Caco-2 (cell line): ENCODE results near the gene UTF1. TPM values are rescaled to one million over a fixed set of nuclear protein-coding genes. Genes with fewer than 3 reads are reported as not detected.

ENCODE experiments used
- BruUV-seq: library from RNA; stranded (reverse); fragments of 400-500 nt; replicated peaks from 2 replicates; lab custom pipeline; 2021; lab: Mats Ljungman, UMichigan
- CTCF ChIA-PET: fragments of 300-600 bp; sonication (Branson Sonifier 250); formaldehyde crosslinking; loops from one replicate; lab custom pipeline; 2022; ENCODE audit warnings: antibody characterized with exemption; lab: Charles Lee
- POLR2A ChIA-PET: fragments of 300-600 bp; sonication (Branson Sonifier 250); formaldehyde crosslinking; loops from one replicate; lab custom pipeline; 2022; ENCODE audit warnings: antibody characterized with exemption; lab: Charles Lee
- DNase-seq, 2 experiments: peaks; one replicate each; pipeline versions ENCODE4 v3.0.0 to v3.0.0-alpha.2; 2020 to 2022
- H3K27me3 ChIP-seq: replicated peaks from 2 replicates; pipeline ENCODE4 v1.6.0; 2011; ENCODE audit warnings: low read length; ENCODE audit not compliant: control insufficient read depth, insufficient read depth
- H3K36me3 ChIP-seq: 2 replicates; pipeline ENCODE4 v1.5.1; 2011; ENCODE audit warnings: low read length; ENCODE audit not compliant: control insufficient read depth, insufficient read depth
- H3K4me1 ChIP-seq: fragments of 250-450 bp; sonication (Bioruptor Pico); 2 replicates; pipeline ENCODE4 v1.5.1; 2020; ENCODE audit warnings: mild to moderate bottlenecking
- H3K4me3 ChIP-seq: 2 replicates; pipeline ENCODE4 v1.5.1; 2011; ENCODE audit warnings: low read depth, mild to moderate bottlenecking, control low read depth, low read length
- H3K9me3 ChIP-seq: fragments of 250-450 bp; sonication (Bioruptor Pico); 2 replicates; pipeline ENCODE4 v1.5.1; 2020; ENCODE audit warnings: mild to moderate bottlenecking, moderate library complexity
- H3K27ac Mint-ChIP-seq: one replicate; pipeline ENCODE4 v1.8.0; 2022; ENCODE audit warnings: mixed read lengths; ENCODE audit not compliant: unreplicated experiment
- H3K27me3 Mint-ChIP-seq: one replicate; pipeline ENCODE4 v1.8.0; 2022; ENCODE audit warnings: mixed read lengths; ENCODE audit not compliant: insufficient read depth, unreplicated experiment
- H3K36me3 Mint-ChIP-seq: one replicate; pipeline ENCODE4 v1.8.0; 2022; ENCODE audit warnings: mild to moderate bottlenecking, mixed read lengths; ENCODE audit not compliant: insufficient read depth, unreplicated experiment
- H3K4me1 Mint-ChIP-seq: one replicate; pipeline ENCODE4 v1.8.0; 2022; ENCODE audit warnings: low read depth, mixed read lengths; ENCODE audit not compliant: unreplicated experiment
- H3K4me3 Mint-ChIP-seq: one replicate; pipeline ENCODE4 v1.8.0; 2022; ENCODE audit warnings: mild to moderate bottlenecking, moderate library complexity, mixed read lengths; ENCODE audit not compliant: unreplicated experiment
- H3K9me3 Mint-ChIP-seq: one replicate; pipeline ENCODE4 v1.8.0; 2022; ENCODE audit warnings: mixed read lengths; ENCODE audit not compliant: unreplicated experiment
- CTCF ChIP-seq, 2 experiments: fragments of 200-600 bp in 1 of 2; IDR thresholded peaks; 1 replicate in 1 of 2; 2 replicates in 1 of 2; pipeline versions ENCODE4 v1.5.1 to v1.8.0; 2011 to 2022; ENCODE audit warnings: antibody characterized with exemption in 1 of 2, control low read depth in 1 of 2, inconsistent platforms in 1 of 2, low read depth in 1 of 2, low read length in 1 of 2, mild to moderate bottlenecking in 1 of 2, moderate library complexity in 1 of 2; ENCODE audit not compliant: insufficient read depth in 1 of 2, severe bottlenecking in 1 of 2, unreplicated experiment in 1 of 2
- intact Hi-C: fragments of 100-400 bp; cut with micrococcal nuclease; formaldehyde crosslinking; loops from one replicate; pipeline ENCODE4 v1.10.0; 2022; ENCODE audit not compliant: unreplicated experiment
- total RNA-seq: library from RNA; stranded (reverse); gene quantifications from 2 replicates; pipeline ENCODE4 v1.2.3, GENCODE V29; 2022

UTF1 gene
- total RNA-seq, 1 experiment from 2014 or later = not detected

GRCh38 chr10:133266056-133266795 lies 36.2 kb downstream of the UTF1 start:
- Histone ChIP-seq H3K27me3 (no peaks in the 10 kb centered on the region), H3K36me3 (no peaks in the 10 kb centered on the region), H3K4me1 (peaks cover 13% of the 10 kb centered on the region), H3K4me3 (no peak overlapping the region), H3K9me3 (no peaks in the 10 kb centered on the region)
- Mint-ChIP-seq H3K36me3 (peaks cover 11% of the 10 kb centered on the region), H3K9me3 (no peaks in the 10 kb centered on the region), H3K27ac (no peak overlapping the region), H3K4me1 (no peaks in the 10 kb centered on the region), H3K4me3 (no peak overlapping the region), H3K27me3 (no peaks in the 10 kb centered on the region)
- no peak for TF ChIP-seq CTCF (IDR thresholded peaks at IDR 0.05; ENCODE audit: insufficient read depth in 1 of 2, low read depth in 1 of 2, low read length in 1 of 2, severe bottlenecking in 1 of 2, unreplicated experiment in 1 of 2)
- no peak for DNase-seq
- POLR2A ChIA-PET = no interaction called here
- no TSS peak for BruUV-seq
- CTCF ChIA-PET = interaction anchor here (0.7 kb wide), 1 partner anchor 9 kb away, joined by 3 read pairs; no protein-coding TSS in a partner anchor
- intact Hi-C loops = no loop called here

GRCh38 chr10:133267293-133267692 lies 37.3 kb downstream of the UTF1 start:
- H3K4me3 Mint-ChIP-seq = no peak overlapping the region
- POLR2A ChIA-PET = no interaction called here
- H3K4me1 Mint-ChIP-seq = no peaks in the 10 kb centered on the region
- BruUV-seq = no TSS peak
- Histone ChIP-seq H3K4me3 (no peak overlapping the region), H3K36me3 (no peaks in the 10 kb centered on the region), H3K27me3 (no peaks in the 10 kb centered on the region), H3K4me1 (peaks cover 9% of the 10 kb centered on the region), H3K9me3 (no peaks in the 10 kb centered on the region)
- peaks cover 6% of the 10 kb centered on the region for H3K36me3 Mint-ChIP-seq
- H3K27ac Mint-ChIP-seq = no peak overlapping the region
- no peak for TF ChIP-seq CTCF (IDR thresholded peaks at IDR 0.05; ENCODE audit: insufficient read depth in 1 of 2, low read depth in 1 of 2, low read length in 1 of 2, severe bottlenecking in 1 of 2, unreplicated experiment in 1 of 2)
- no peaks in the 10 kb centered on the region for H3K9me3 Mint-ChIP-seq
- CTCF ChIA-PET = no interaction called here
- no peak for DNase-seq
- no peaks in the 10 kb centered on the region for H3K27me3 Mint-ChIP-seq
- intact Hi-C loops = no loop called here

- no peak overlapping the region for H3K27ac Mint-ChIP-seq
- H3K27me3 Mint-ChIP-seq = no peaks in the 10 kb centered on the region
- Histone ChIP-seq H3K27me3 (no peaks in the 10 kb centered on the region), H3K4me1 (peaks cover 4% of the 10 kb centered on the region), H3K36me3 (no peaks in the 10 kb centered on the region), H3K4me3 (no peak overlapping the region), H3K9me3 (no peaks in the 10 kb centered on the region)
- no peak for TF ChIP-seq CTCF (IDR thresholded peaks at IDR 0.05; ENCODE audit: insufficient read depth in 1 of 2, low read depth in 1 of 2, low read length in 1 of 2, severe bottlenecking in 1 of 2, unreplicated experiment in 1 of 2)
- DNase-seq = no peak
- no peak overlapping the region for H3K4me3 Mint-ChIP-seq
- H3K4me1 Mint-ChIP-seq = no peaks in the 10 kb centered on the region
- no TSS peak for BruUV-seq
- H3K36me3 Mint-ChIP-seq = peaks cover under 1% of the 10 kb centered on the region
- CTCF ChIA-PET = no interaction called here
- H3K9me3 Mint-ChIP-seq = no peaks in the 10 kb centered on the region
- intact Hi-C loops = no loop called here
- POLR2A ChIA-PET = no interaction called here
Measured at GRCh38 chr10:133267829-133268228, 37.8 kb downstream of the UTF1 start.
